Measurements from ENCODE around the gene GRAP2. TPM values are rescaled to one million over a fixed set of nuclear protein-coding genes. Genes with fewer than 3 reads are reported as not detected.

Gene GRAP2
- total RNA-seq, 1 donor from 2014 or later: 12.3 TPM

DNA sequence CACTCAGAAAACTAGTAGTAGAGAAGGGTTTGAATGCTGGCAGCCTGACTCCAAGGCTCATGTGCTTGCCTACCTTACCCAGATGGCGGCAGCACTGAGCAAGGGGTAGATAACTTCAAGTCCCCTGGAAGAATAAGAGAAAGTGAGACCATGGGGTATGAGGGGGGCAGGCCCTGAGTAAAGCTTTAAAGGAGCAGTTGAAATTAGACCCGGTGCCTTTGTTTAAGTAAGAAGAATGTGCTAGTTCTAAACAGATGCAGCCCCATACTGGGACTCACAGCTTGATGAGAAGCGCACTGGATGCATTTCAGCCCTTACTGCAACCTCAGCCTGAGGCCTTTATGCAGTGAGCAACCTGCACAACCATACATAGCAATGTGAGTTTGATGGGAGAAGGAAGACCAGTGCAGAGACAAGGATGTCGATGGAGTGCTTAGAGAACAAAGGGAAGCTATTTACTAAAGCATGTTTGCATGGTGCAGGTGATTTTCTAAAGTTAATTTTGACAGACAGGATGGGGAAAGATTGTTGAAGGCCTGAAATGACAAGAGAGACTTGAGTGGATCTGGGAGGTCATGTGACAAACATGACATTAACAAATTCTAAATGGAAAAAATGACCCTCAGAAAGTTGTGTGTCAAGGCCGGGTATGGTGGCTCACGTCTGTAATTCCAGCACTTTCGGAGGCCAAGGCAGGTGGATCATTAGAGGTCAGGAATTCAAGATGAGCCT is 32.2 kb downstream of the GRAP2 start:
- Histone ChIP-seq H3K27me3 (no peaks in the 10 kb centered on the region), H3K27ac (no peak overlapping the region), H3K9me3 (no peaks in the 10 kb centered on the region), H3K36me3 (no peaks in the 10 kb centered on the region), H3K4me3 (no peak overlapping the region), H3K4me1 (no peaks in the 10 kb centered on the region)
- no peak for DNase-seq (ENCODE audit: extremely low spot score in 2 of 2)
- intact Hi-C loops (cut with DNase I): no loop called here
- TF ChIP-seq POLR2A (IDR thresholded peaks at IDR 0.05) (no peak), POLR2AphosphoS5 (IDR thresholded peaks at IDR 0.05; ENCODE audit: insufficient read depth in 1 of 2, low read depth in 1 of 2) (no peak)
- TF ChIP-seq, protein P1, sequence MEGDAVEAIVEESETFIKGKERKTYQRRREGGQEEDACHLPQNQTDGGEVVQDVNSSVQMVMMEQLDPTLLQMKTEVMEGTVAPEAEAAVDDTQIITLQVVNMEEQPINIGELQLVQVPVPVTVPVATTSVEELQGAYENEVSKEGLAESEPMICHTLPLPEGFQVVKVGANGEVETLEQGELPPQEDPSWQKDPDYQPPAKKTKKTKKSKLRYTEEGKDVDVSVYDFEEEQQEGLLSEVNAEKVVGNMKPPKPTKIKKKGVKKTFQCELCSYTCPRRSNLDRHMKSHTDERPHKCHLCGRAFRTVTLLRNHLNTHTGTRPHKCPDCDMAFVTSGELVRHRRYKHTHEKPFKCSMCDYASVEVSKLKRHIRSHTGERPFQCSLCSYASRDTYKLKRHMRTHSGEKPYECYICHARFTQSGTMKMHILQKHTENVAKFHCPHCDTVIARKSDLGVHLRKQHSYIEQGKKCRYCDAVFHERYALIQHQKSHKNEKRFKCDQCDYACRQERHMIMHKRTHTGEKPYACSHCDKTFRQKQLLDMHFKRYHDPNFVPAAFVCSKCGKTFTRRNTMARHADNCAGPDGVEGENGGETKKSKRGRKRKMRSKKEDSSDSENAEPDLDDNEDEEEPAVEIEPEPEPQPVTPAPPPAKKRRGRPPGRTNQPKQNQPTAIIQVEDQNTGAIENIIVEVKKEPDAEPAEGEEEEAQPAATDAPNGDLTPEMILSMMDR (IDR thresholded peaks at IDR 0.05): no peak

DNA sequence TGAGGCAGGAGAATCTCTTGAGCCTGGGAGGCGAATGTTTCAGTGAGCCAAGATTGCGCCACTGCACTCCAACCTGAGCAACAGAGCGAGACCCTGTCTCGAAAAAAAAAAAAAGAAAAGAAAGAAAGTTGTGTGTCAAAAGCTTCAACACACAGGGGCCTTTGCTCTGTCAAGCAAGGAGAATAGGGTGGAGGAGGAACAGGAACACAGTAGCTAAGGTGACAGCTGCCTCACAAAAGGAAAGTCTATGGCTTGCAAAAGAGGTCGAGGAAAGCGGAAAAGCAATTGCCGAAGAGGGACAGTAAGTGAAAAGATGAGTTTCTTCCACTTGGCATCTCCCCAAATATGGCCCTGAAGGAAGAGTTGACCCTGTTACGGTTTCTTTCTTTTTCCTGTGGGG is 32.9 kb downstream of the GRAP2 start:
- H3K36me3 ChIP-seq: no peaks in the 10 kb centered on the region
- intact Hi-C loops (cut with DNase I): no loop called here
- no peak for DNase-seq (ENCODE audit: extremely low spot score in 2 of 2)
- no peaks in the 10 kb centered on the region for H3K4me1 ChIP-seq
- TF ChIP-seq POLR2AphosphoS5 (IDR thresholded peaks at IDR 0.05; ENCODE audit: insufficient read depth in 1 of 2, low read depth in 1 of 2) (no peak), POLR2A (IDR thresholded peaks at IDR 0.05) (no peak)
- TF ChIP-seq, protein P1 (IDR thresholded peaks at IDR 0.05): no peak
- no peak overlapping the region for H3K27ac ChIP-seq
- H3K9me3 ChIP-seq: no peaks in the 10 kb centered on the region
- H3K27me3 ChIP-seq: no peaks in the 10 kb centered on the region
- no peak overlapping the region for H3K4me3 ChIP-seq

DNA sequence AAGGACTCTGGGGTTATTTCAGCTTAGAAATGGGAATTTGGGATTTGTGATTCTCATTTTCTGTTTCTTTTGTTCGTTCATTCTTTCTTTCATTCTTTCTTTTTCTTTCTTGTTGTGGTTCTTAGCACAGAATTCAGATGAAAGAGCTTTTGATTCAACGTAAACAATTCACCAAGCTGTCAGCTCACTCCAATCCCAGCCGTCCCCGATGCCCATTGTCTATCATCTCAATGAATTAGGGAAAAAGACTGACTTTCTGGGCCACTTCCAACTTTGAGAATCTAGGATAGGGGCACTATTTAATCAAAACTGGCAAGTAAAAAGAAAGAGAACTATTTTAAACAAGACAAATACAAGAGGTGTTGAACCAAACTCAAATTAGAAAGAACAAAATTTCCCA is 34.2 kb downstream of the GRAP2 start:
- H3K9me3 ChIP-seq: no peaks in the 10 kb centered on the region
- no peak overlapping the region for H3K4me3 ChIP-seq
- intact Hi-C loops (cut with DNase I): no loop called here
- no peaks in the 10 kb centered on the region for H3K36me3 ChIP-seq
- no peaks in the 10 kb centered on the region for H3K27me3 ChIP-seq
- H3K27ac ChIP-seq: no peak overlapping the region
- TF ChIP-seq, protein P1 (IDR thresholded peaks at IDR 0.05): no peak
- no peak for TF ChIP-seq POLR2A (IDR thresholded peaks at IDR 0.05)
- no peak for TF ChIP-seq POLR2AphosphoS5 (IDR thresholded peaks at IDR 0.05; ENCODE audit: insufficient read depth in 1 of 2, low read depth in 1 of 2)
- no peak for DNase-seq (ENCODE audit: extremely low spot score in 2 of 2)
- no peaks in the 10 kb centered on the region for H3K4me1 ChIP-seq

DNA sequence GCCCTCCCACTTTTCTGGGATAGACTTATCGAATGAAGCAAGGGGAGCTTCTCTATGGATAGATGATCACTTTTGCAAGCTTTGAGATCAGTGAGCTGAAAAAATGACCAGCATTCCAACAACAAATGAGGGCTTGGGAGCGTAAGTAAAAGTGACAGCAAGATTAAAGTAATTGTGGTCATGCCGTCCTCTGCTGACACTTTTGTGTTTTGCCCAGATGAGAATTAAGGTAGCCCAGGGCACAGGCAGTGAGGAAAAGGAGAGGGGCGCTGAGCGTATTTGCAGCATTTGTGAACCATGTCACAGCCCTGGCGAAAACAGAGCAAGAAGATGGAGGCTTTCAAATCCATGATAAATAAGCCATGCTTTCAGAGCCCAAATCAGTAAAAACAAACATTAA is 34.7 kb downstream of the GRAP2 start:
- Histone ChIP-seq H3K27ac (no peak overlapping the region), H3K27me3 (no peaks in the 10 kb centered on the region), H3K9me3 (no peaks in the 10 kb centered on the region), H3K4me1 (no peaks in the 10 kb centered on the region), H3K36me3 (no peaks in the 10 kb centered on the region), H3K4me3 (no peak overlapping the region)
- DNase-seq (ENCODE audit: extremely low spot score in 2 of 2): no peak
- intact Hi-C loops (cut with DNase I): no loop called here
- no peak for TF ChIP-seq POLR2A (IDR thresholded peaks at IDR 0.05)

DNA sequence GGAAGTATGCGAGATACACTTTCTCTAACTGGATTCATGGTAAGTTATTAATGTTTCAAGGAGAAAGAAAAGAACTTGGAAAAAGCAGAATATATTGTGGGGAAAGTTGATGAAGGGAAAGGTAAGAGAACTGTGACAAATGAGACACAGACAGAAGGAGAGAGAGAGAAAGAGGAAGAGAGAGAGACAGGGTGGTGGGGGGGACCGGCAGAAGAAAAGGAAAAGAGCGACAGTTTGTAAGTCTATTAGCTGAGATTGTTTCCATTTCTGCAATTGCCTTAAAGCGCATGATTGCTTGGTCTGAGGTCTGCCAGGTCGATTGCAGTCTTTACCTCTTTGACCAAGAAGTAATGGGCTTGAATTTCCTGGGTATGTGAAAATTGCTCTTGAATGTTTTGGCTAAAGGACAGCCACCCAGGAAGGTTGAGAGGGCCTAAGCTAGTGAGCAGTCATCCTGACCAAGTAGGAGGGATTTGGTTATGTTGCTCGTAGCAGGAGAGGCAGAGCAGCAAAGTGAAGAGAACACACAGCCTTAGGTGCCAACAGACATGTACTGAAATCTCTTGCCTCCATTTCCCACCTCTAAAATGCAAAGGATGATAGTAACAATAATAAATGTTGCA is 35.8 kb downstream of the GRAP2 start:
- no peak for DNase-seq (ENCODE audit: extremely low spot score in 2 of 2)
- no peaks in the 10 kb centered on the region for H3K9me3 ChIP-seq
- H3K4me3 ChIP-seq: no peak overlapping the region
- no peak overlapping the region for H3K27ac ChIP-seq
- H3K27me3 ChIP-seq: no peaks in the 10 kb centered on the region
- intact Hi-C loops (cut with DNase I): no loop called here
- TF ChIP-seq POLR2AphosphoS5 (IDR thresholded peaks at IDR 0.05; ENCODE audit: insufficient read depth in 1 of 2, low read depth in 1 of 2) (no peak), POLR2A (IDR thresholded peaks at IDR 0.05) (no peak)
- TF ChIP-seq, protein P1 (IDR thresholded peaks at IDR 0.05): no peak
- H3K4me1 ChIP-seq: no peaks in the 10 kb centered on the region
- H3K36me3 ChIP-seq: no peaks in the 10 kb centered on the region

Data from vagina (tissue), 2 donors.